GM19455 (cell line): ENCODE data around the gene MTHFD1L.
A peak's percentile ranks its signal among the peaks of the same experiment; 100 is the strongest.

Source experiments
- ATAC-seq: cut with Tn5 transposase; IDR thresholded peaks from one replicate; pipeline ENCODE4 v1.9.1; 2021; ENCODE audit not compliant: unreplicated experiment

MTHFD1L gene

DNA sequence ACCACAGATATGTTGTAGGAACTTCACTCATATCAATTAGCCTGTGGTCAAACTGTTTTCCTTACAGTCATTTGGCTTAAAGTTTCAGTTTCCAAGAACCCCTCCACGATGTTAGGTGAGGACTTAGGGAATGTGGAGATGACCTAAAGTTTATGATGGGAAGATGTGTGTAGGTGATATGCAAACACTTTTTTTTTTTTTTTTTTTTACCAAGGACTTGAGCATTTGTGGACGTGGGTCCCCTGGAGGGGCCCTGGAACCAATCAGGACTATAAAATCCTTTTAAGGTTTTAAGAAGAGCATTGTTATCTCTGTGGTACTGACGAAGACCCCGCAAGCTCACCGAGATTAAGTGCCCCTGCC, 478 bp upstream of the MTHFD1L start:
- no peak for ATAC-seq

DNA sequence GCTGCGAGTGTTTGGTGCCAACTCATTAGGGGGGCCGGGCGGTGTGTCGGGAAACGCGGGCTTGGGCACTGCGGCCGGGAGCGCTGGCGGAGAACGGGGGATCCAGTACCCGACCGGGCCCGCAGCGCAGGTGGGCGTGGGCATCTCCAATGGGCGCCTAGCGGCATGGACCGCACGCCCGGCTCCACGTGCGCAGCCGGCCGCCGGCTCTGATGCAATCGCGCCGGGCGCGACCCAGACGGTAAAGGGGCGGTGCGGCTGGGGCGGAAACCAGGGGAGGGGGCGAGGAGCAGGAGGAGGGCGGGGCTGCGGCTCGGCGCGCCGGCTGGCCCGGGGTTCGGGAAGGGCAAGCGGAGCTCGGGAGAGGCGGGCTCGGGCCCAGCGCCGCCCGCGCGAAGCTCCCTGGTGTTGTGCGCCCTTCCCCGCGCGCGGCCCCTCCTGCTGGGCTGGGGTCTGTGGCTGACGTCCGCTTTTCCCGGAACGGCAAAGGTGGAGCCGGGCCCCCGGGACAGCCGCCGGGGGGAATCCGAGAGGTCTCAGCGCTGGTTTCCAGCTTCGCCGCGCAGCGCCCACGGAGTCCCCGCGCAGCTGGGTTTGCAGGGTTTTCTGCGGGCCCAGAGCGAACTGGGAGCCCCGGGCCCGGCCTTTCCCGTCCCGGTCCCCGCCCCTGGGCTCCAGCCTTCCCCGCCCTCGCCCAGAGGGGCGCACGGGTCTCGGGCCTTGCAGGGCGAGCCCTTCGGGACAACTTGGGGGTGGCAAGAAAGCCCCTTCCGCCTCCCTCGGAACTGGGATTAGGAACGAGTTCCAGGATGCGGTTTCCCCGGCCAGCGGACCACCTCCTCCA, 867 bp downstream of the MTHFD1L start:
- ATAC-seq = peak; percentile 79

DNA sequence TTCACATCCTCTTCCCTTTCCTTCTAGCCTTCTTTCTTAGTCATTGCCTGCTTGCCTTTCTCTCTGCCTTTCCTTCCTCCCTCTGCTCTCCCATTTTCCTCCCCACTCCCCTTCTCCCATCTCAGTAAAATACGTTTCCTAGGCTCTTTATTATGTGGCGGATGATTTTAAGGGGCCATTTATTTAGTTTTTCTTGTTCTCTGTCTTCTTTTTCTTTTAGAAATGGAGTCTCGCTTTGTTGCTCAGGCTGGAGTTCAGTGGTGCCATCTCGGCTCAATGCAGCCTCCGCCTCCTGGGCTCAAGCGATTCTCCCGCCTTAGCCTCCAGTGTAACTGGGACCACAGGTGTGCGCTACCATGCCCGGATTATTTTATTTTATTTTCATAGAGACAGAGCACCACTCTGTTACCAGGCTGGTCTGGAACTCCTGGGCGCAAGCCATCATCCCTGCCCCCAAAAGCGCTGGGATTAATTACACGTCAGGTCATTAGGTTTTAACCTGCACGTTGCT, 1.5 kb downstream of the MTHFD1L start:
- ATAC-seq = no peak

DNA sequence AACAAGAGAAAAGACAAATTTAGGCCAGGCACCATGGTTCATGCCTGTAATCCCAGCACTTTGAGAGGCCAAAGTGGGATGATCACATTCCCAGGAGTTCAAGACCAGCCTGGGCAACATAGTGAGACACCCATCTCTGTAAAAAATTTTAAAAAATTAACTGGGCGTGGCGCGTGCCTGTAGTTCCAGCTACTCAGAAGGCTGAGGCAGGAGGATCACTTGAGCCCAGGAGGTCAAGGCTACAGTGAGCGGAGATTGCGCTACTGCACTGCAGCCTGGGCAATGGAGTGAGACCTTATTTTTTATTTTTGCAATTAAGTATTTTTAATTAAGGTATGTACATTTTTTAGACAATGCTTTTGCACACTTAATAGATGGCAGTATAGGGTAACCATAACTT, 3.3 kb downstream of the MTHFD1L start:
- ATAC-seq = no peak

DNA sequence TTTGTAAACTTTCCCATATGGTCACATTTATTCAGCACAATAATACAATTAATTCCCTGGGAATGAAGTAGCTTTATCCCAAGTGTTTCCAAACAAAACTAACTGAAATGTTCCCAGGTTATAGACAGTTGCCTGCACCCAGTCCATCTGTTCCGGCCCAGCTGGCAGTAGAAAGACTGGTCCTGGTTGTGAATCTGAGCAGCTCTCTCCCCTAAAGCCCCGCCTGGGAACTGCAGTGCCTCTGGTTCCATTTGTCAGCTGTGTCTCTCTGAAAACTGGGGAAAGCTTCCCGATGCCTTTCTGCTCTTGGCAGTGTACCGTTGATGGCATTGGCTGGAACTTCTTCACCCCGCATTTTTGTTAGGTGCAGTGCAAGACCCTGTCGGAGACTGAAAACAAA, 8.7 kb downstream of the MTHFD1L start:
- ATAC-seq = no peak

DNA sequence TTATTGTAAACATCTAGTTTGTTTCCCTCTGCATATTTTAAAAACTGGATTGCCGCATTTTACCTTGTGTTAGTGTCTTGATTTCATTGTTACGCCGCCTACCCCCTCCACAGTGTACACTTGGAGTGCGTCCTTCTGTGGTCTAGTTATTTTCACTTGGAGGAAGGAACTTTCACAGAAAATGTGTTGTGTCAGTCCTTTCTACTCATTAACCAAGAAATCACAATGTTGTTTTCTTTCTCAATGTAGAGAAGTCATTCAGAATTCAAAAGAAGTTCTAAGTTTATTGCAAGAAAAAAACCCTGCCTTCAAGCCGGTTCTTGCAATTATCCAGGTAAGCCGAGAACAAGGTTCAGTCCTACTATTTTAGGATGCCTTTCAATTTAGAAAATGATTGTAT, 10.3 kb downstream of the MTHFD1L start:
- ATAC-seq = no peak

DNA sequence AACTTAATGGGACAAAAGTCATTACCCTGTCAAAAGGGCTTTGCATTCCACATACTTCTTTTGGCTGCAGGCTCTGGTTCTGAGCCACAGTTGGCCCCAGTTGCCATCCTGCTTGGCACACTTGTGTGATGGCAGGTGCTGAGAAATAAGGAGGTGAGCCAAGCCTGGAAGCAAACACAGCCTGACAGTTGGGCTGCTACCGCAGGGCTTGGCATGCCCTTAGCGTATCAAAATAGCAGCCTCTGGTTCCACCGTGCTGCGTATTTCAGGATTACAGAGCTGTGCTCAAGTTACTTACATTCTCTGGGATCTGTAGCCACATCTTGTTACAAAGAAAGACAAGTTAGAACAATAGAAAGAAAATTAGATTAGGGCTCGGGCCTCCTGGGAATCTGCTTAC, 11.1 kb downstream of the MTHFD1L start:
- no peak for ATAC-seq

DNA sequence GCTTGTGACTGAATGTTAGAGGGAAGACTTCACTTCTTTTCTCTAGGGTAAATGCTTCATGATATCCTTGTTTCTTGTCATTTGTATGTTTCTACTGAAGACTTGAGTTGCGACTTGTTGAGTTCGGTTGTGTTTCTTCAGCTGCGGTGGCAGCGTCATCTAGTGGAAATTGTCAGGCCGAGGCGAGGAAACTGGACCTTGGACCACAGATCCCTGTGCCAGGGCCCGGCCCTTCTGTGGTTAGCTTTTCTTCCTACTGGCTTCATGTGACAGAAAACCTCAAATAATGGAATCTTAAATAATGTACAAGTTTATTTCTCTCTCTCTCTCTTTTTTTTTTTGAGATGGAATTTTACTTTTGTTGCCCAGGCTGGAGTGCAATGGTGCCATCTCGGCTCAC, 12.4 kb downstream of the MTHFD1L start:
- no peak for ATAC-seq

DNA sequence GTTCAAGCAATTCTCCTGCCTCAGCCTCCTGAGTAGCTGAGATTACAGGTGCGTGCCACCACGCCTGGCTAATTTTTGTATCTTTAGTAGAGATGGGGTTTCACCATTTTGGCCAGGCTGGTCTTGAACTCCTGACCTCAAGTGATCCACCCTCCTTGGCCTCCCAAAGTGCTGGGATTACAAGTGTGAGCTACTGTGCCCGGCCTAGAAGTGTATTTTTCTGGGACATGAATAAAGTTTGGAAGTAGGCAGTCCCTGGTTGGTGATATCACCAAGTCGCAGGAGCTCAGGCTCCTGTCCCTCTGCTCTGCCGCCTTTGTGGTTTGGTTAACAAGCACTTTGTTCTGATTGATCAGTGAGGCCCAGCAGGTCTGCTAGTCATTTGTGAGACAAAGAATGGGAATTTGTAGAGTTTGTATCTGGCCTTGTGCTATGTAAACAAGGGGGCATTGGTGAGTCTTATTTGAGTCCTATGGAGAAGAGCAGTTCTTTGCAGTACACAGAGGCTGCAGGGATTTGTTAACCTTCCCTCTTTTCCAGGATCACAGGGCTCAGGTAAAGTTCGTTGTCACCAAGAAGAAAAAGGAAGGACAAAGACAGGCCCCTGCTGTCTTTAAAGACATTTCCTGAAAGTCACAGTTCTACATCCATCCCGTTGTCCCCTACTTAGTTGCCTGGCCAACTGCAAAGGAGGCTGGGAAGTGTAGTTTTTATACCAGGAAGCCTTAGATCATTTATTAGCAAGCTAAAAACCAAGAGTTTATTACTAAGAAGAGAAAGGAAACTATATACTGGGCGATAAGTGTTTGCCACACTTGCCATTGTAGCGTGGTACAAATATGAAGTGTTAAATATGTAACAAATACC, 13.1 kb downstream of the MTHFD1L start:
- no peak for ATAC-seq

DNA sequence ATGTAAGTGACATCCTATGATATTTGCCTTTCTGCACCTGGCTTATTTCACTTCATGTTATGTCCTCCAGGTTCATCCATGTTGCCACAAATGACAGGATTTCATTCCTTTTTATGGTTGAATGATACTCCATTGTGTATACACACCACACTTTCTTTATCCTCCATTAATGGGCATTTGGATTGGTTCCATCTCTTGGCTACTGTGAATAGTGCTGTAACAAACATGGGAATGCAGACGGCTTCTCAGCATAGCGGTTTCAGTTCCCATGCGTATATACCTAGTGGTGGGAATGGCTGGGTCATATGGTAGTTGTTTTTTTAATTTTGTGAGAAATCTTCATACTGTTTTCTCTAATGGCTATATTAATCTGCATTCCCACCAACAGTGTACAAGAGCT, 14.8 kb downstream of the MTHFD1L start:
- ATAC-seq = no peak

DNA sequence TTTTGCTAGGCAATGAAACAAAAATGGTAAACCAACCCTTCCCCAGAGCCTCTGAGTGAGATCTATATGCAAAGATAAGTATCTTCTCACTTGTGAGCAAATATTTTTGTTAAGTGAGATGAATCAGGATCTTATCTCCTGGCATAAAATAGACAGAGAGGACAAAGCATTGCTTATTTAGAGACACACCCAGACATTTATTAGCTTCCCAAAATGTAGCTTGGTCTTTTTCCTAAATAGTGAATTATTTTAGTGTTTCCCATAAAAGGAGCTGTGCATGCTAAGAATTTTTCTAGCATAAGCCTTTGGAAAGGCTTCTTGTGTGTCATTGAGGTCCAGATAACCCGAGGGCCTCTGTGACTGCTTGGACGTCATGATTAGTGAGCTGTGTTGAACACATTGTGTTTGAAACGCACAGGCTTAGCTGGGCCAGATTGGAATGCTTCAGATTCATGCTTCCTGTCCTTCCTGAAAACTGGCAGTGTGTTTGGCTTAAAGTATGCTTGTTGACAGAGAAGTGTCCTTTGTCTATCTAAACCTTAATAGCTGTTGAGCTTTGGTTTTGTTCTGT, 16.5 kb downstream of the MTHFD1L start:
- no peak for ATAC-seq

DNA sequence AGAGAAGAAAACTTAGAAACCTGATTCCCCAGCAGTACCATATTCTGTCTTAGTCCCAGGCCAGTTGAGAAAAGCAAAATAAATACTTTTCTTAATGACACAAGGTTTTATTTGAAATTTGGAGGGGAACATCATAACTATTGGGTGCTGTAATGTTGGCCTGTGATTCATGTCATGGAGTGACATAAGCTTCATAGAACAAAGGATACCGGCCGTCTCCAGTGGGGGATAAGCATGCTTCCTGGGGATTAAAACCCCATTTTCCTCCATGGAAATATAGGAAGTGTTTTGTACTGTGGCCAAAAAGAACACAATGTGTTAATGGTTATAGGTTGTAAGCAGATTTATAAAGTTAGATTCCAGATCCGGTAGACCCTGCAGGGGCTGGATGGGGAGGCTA, 18.0 kb downstream of the MTHFD1L start:
- no peak for ATAC-seq

DNA sequence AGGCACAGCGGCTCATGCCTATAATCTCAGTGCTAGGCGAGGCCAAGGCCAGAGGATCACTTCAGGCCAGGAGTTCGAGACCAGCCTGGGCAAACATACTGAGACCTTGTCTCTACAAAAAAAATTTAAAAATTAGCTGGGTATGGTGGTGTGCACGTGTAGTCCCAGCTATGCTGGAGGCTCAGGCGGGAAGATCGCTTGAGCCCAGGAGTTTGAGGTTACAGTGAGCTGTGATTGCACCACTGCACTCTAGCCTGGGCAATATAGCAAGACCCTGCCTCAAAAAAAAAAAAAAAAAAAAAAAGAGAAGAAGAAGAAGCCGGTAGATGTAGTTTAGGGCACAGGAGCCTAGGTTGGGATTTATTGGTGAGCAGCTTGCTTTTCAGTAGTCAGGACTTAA, 20.7 kb downstream of the MTHFD1L start:
- ATAC-seq = no peak

DNA sequence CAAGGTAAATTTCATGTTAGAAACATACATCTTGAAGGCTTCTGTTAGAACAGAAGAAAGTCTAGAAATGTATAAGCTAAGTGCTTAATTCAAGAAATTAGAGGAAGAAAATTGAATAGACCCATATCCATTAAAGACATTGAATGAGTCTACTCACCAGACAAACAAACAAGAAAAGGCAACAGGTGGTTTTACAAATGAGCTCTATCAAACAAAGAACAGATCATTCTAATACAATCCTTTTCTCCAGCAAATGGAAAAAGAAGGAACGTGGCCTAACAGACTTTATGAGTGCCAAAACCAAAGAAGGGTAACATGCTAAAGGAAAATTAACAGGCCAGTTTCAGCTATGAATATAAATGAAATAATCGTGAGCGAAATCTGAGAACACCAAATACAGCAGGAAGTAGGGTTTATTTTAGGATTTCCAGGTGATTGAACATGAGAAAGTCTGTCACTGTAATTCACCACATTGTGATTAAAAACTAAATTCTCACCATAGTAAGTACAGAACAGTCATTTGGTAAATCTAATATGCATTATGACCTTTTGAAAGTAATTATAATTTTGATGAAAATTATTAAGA, 22.6 kb downstream of the MTHFD1L start:
- ATAC-seq = peak; percentile 55

DNA sequence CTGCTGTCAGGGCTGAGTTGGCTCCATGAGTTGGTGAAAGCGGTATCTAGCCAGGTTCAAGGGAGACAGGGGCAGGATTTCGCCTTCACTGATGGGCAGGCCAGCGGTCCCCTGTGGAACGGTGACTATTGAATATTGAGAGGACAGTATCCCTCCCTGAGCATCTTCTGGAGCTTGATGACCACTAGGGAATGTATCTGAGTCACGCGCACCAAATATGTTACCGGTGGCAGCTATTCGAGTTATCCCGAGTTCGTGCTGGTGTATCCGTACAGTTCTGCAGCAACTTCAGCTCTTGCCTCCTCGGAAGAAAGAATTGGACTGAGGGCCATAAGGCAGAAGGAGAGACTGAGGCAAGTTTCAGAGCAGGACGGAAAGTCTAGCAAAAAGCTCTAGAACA, 24.8 kb downstream of the MTHFD1L start:
- no peak for ATAC-seq

DNA sequence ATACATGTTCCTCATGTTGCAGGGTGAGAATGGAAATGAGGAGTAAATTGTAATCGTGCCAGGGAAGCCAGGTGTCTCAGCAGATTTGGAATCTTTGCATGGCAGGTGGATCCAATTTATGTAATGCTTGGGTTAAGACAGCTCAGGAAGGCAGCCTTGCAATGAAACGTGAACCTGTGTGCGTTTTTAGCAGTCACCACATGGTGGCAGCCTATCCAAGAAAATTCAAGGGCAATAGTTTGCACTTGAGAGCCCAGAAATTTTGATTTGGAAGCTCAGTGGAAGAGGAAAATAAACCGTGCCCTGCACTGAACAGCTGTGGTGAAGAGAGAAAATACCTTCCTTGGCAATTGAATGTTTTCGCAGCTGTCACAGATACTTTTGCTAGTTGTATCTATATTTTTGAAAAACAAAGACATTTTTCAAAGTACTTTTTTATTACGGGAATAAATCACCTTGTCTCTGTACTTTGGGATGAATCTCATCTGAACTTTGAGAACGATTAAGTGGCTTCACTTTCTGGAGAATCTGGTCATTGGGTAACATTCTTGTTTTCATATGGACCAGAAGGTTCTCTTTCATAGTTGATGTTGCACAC, 26.5 kb downstream of the MTHFD1L start:
- ATAC-seq = no peak

DNA sequence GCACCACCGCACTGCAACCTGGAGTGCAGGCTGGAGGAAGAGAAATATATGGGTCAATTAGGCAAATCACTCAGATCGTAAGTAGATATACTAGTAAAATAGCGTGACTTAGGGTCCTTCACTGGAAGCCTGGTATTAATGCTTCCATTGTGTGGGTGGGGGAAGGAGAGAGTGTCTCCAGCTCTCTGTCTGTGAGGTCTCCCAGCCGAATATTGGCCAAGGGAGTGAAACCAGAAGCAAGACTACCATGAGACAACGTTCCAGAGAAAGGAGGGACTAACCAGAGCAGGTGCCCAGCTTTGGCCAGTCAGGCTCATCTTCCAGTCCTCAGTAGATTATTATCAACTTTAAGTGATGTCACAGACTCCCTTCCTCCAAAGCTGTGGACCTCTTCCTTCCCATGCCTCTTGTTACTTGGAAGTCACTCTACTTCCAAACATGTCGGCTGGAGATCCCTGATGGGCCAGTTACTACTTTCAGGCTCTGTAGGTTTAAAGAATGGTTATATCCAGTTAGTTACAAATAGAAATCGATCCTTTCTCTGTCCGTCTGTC, 28.8 kb downstream of the MTHFD1L start:
- ATAC-seq = no peak

DNA sequence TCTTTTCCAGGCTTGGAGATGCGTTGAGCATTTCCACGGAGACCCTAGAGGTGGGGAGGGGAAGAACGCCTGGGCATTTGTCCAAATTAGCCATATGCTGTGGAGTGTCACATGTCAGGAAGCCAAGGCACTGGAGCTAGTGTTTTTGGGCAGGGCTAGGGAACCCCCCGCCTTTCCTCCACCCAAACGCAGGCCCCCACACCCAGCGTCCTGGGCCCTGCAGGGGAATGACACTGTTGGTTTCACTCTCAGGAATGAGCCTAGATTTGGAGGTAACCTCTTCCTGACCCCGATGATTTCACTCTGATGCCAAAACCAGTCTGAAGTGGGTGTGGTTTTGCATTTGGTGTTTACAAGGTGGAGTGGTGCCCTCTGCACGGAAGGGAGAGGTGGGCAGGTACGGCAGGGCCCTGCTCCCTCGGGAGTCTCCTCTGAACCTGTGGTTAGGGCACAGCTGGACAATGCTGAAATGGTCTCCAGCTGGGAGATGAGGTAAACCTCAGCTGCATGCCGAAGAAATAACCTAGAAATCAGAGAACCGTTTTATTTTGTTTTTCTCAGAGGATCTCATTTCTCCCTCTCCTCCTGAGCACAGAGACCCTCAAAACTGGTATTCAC, 29.5 kb downstream of the MTHFD1L start:
- ATAC-seq = peak; percentile 58

DNA sequence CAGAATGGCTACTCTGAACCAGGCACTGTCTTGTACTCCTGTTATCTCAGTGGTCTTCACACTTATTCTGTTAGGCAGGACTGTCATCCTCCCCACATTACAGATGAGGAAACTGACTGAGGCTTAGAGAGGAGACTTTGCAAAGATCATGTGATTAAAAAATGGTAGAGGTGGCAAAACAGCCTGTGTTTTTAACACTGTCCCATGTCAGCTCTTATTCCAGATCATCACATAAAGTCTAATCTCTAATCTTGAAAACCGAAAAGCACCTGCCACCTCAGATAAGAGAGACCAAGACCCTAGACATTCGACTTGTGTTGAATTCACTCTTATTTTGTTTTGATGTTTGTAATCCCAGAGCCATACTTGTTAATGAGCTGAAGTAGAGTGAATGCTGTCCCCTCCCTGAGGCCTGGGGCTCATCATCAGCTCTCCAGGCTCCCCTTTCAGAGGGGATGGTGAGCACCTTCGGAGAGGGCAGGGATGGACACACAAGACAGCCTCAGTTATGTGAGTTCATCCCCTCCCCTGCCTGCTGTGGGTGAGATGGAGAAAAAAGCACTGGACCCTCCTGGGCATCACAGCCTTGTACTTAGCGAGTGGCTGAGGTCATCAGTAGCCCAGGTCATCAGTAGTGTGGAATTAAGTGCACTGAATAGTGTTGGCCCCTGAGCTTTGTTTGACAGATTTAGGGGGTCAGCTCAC, 30.6 kb downstream of the MTHFD1L start:
- ATAC-seq = no peak
